GM12878 (cell line): ENCODE measurements around the gene DDIT4. TPM values are rescaled to one million over a fixed set of nuclear protein-coding genes. Genes with fewer than 3 reads are reported as not detected.

Experiments
- ATAC-seq: fragments of 200-7000 bp; cut with Tn5 transposase; 3 replicates; pipeline ENCODE4 v1.9.1; 2020; ENCODE audit warnings: mild to moderate bottlenecking, moderate library complexity
- BruUV-seq: library from RNA; stranded (reverse); fragments of 400-500 nt; replicated peaks from 2 replicates; lab custom pipeline; 2021; lab: Mats Ljungman, UMichigan
- CTCF ChIA-PET: fragments of 300-600 bp; sonication (Branson Sonifier 250); formaldehyde crosslinking; extraction: SDS; loops from one replicate; lab custom pipeline; 2021; ENCODE audit warnings: inconsistent platforms; lab: Yijun Ruan, JAX
- POLR2A ChIA-PET: fragments of 350-600 bp; formaldehyde crosslinking; extraction: SDS; loops from one replicate; lab custom pipeline; 2021; ENCODE audit warnings: inconsistent platforms; lab: Charles Lee
- RAD21 ChIA-PET: fragments of 300-600 bp; sonication (Branson Sonifier 250); formaldehyde crosslinking; loops from one replicate; lab custom pipeline; 2023; ENCODE audit warnings: antibody characterized with exemption; ENCODE audit not compliant: unreplicated experiment; lab: Charles Lee
- SMC1A ChIA-PET: fragments of 300-600 bp; sonication (Branson Sonifier 250); formaldehyde crosslinking; loops from one replicate; lab custom pipeline; 2023; ENCODE audit not compliant: unreplicated experiment, uncharacterized antibody; lab: Charles Lee
- DNase-seq: peaks from one replicate; pipeline ENCODE4 v3.0.0-alpha.2; 2011; ENCODE audit warnings: low read depth, low spot score
- FAIRE-seq: peaks from 3 replicates; lab custom pipeline; 2011; peaks lifted over from hg19 to GRCh38; lab: Jason Lieb, UNC
- H2AFZ ChIP-seq: 2 replicates; pipeline ENCODE4 v1.6.0; 2011; ENCODE audit warnings: low read depth, low read length, control low read depth; ENCODE audit not compliant: control insufficient read depth
- H3K27ac ChIP-seq: 2 replicates; pipeline ENCODE4 v1.5.1; 2011; ENCODE audit warnings: control low read depth; ENCODE audit not compliant: control insufficient read depth, insufficient read depth
- H3K27me3 ChIP-seq, 2 experiments: replicated peaks in 1 of 2; 2 replicates each; pipeline versions ENCODE4 v1.6.0 to v1.6.1; 2011; ENCODE audit warnings: low read length in 1 of 2; ENCODE audit not compliant: control insufficient read depth in 2 of 2, insufficient read depth in 2 of 2
- H3K36me3 ChIP-seq, 2 experiments: 2 replicates each; pipeline ENCODE4 v1.5.1; 2011; ENCODE audit warnings: low read length in 1 of 2; ENCODE audit not compliant: control insufficient read depth in 2 of 2, insufficient read depth in 2 of 2
- H3K4me1 ChIP-seq: 2 replicates; pipeline ENCODE4 v1.6.1; 2011; ENCODE audit warnings: mild to moderate bottlenecking, low read length, moderate library complexity, mixed read lengths; ENCODE audit not compliant: control insufficient read depth, insufficient read depth
- H3K4me2 ChIP-seq: 2 replicates; pipeline ENCODE4 v1.6.0; 2011; ENCODE audit warnings: control low read depth; ENCODE audit not compliant: control insufficient read depth, insufficient read depth
- H3K4me3 ChIP-seq: fragments of 200-600 bp; sonication (generic); 2 replicates; pipeline ENCODE4 v1.5.1; 2016
- H3K79me2 ChIP-seq: 2 replicates; pipeline ENCODE4 v1.6.0; 2011; ENCODE audit warnings: low read length; ENCODE audit not compliant: control insufficient read depth, insufficient read depth
- H3K9ac ChIP-seq: 2 replicates; pipeline ENCODE4 v1.8.0; 2011; ENCODE audit warnings: low read length, control low read depth, mixed read lengths; ENCODE audit not compliant: control insufficient read depth, insufficient read depth
- H3K9me3 ChIP-seq: replicated peaks from 3 replicates; pipeline ENCODE4 v1.5.1; 2011; ENCODE audit warnings: mild to moderate bottlenecking, low read length; ENCODE audit not compliant: control insufficient read depth, insufficient read depth
- H4K20me1 ChIP-seq: 2 replicates; pipeline ENCODE4 v1.6.0; 2011; ENCODE audit not compliant: control insufficient read depth, insufficient read depth
- ASH2L ChIP-seq: fragments of 300-600, 200-600 bp; sonication (generic); IDR thresholded peaks from 2 replicates; pipeline ENCODE4 v1.6.1; 2017; ENCODE audit warnings: low read depth, mild to moderate bottlenecking, borderline replicate concordance
- ATF3 ChIP-seq: IDR thresholded peaks from 2 replicates; pipeline ENCODE4 v1.6.1; 2011; ENCODE audit warnings: low read depth, mild to moderate bottlenecking, low read length, moderate library complexity, borderline replicate concordance; ENCODE audit errors: extremely low read depth
- CHD2 ChIP-seq: IDR thresholded peaks from 2 replicates; pipeline ENCODE4 v1.6.1; 2011; ENCODE audit warnings: low read depth, low read length, improper control_type of control experiment, borderline replicate concordance
- IKZF2 ChIP-seq, 2 experiments: fragments of 450-650 bp; IDR thresholded peaks; 2 replicates each; pipeline ENCODE4 v1.6.1; 2017; ENCODE audit warnings: mild to moderate bottlenecking in 2 of 2, moderate library complexity in 2 of 2
- NKRF ChIP-seq: fragments of 450-650 bp; conservative IDR thresholded peaks from 2 replicates; pipeline ENCODE4 v1.6.1; 2017; ENCODE audit warnings: mild to moderate bottlenecking, moderate library complexity
- NR2C1 ChIP-seq: fragments of 450-650 bp; IDR thresholded peaks from 2 replicates; pipeline ENCODE4 v1.6.1; 2017; ENCODE audit warnings: antibody characterized with exemption, mild to moderate bottlenecking, moderate library complexity
- NR2C2 ChIP-seq: IDR thresholded peaks from 2 replicates; pipeline ENCODE4 v1.6.1; 2011; ENCODE audit warnings: borderline replicate concordance, low read depth; ENCODE audit not compliant: control insufficient read depth, insufficient read length
- RCOR1 ChIP-seq: conservative IDR thresholded peaks from 2 replicates; pipeline ENCODE4 v1.6.1; 2012; ENCODE audit warnings: low read depth, low read length, improper control_type of control experiment
- SIN3A ChIP-seq: IDR thresholded peaks from 2 replicates; pipeline ENCODE4 v1.6.1; 2012; ENCODE audit warnings: low read depth, low read length, improper control_type of control experiment
- SRF ChIP-seq, 2 experiments: IDR thresholded peaks; 2 replicates each; pipeline ENCODE4 v1.6.1; 2011; ENCODE audit warnings: low read depth in 2 of 2, low read length in 2 of 2, mild to moderate bottlenecking in 1 of 2, moderate library complexity in 1 of 2
- TBL1XR1 ChIP-seq: IDR thresholded peaks from 2 replicates; pipeline ENCODE4 v1.6.1; 2012; ENCODE audit warnings: low read depth, low read length, improper control_type of control experiment
- USF2 ChIP-seq: IDR thresholded peaks from 2 replicates; pipeline ENCODE4 v1.6.1; 2011; ENCODE audit warnings: low read depth, low read length, improper control_type of control experiment, borderline replicate concordance
- ZNF384 ChIP-seq: IDR thresholded peaks from 2 replicates; pipeline ENCODE4 v1.6.1; 2012; ENCODE audit warnings: low read depth, mild to moderate bottlenecking, low read length, improper control_type of control experiment, borderline replicate concordance
- WGBS: methylation state at CpG from one replicate; pipeline ENCODE4 v1.1.6; 2016; ENCODE audit warnings: low lambda C conversion rate; ENCODE audit not compliant: insufficient replicate concordance, insufficient coverage; ENCODE audit errors: missing lambda C conversion rate; 5-methylcytosine and 5-hydroxymethylcytosine counted together
- in situ Hi-C: fragments of 300-500 bp; cut with MboI; formaldehyde crosslinking; loops from 9 replicates; pipeline ENCODE4 v1.14.3; 2018; ENCODE audit warnings: mixed read lengths
- intact Hi-C: fragments of 100-400 bp; cut with micrococcal nuclease; formaldehyde crosslinking; loops from one replicate; pipeline ENCODE4 v1.14.2; 2022; ENCODE audit not compliant: unreplicated experiment
- polyA plus RNA-seq, 11 experiments: library from polyadenylated mRNA; depleted of rRNA in 4 of 11; unstranded in 6 of 11; stranded (reverse) in 5 of 11; fragments of >200 nt; fragmentation: Nextera tagmentation in 4 of 11; fragmentation: Illumina TruSeq in 1 of 11; extraction: Ambion mirVana in 4 of 11; extraction: Trizol in 1 of 11; gene quantifications; 1 replicate in 1 of 11; 2 replicates in 10 of 11; pipeline versions ENCODE4 v1.2.1 to v1.2.3, GENCODE V29; 2011 to 2016; ENCODE audit warnings: inconsistent platforms in 2 of 11, missing spikeins in 2 of 11, low read depth in 1 of 11
- total RNA-seq, 4 experiments: library from RNA; depleted of rRNA in 3 of 4; stranded (reverse); fragments of >200 nt in 3 of 4; fragmentation: Illumina TruSeq in 1 of 4; extraction: Trizol in 1 of 4; gene quantifications; 2 replicates each; pipeline versions ENCODE4 v1.2.1 to v1.2.3, GENCODE V29; 2013 to 2021

Gene DDIT4
- total and polyA plus RNA-seq, 10 of the 15 experiments (the other 5 are each of a cell fraction or from before 2014, with no cell fraction given) = 2.1 to 277 (median 183) TPM

GRCh38 chr10:72311667-72312066 is 37.9 kb downstream of the DDIT4 start (continued):
- TF ChIP-seq NKRF (no peak), NR2C1 (no peak), SIN3A (no peak)

GRCh38 chr10:72312865-72313391 is 39.2 kb downstream of the DDIT4 start:
- BruUV-seq = no TSS peak
- CTCF ChIA-PET = interaction anchor here (0.6 kb wide), 1 partner anchor 25 kb away, joined by 3 read pairs; no protein-coding TSS in a partner anchor
- 90% methylated on average over 5 of the region's 8 CpGs for WGBS

More at GRCh38 chr10:72312865-72313391, 39.2 kb downstream of the DDIT4 start:
- Histone ChIP-seq H3K4me2 (no peak overlapping the region), H2AFZ (no peak overlapping the region), H4K20me1 (no peaks in the 10 kb centered on the region), H3K4me3 (no peak overlapping the region), H3K9me3 (no peaks in the 10 kb centered on the region), H3K4me1 (peaks cover 10% of the 10 kb centered on the region), H3K27ac (no peak overlapping the region), H3K36me3 (no peaks in the 10 kb centered on the region), H3K9ac (no peak overlapping the region), H3K79me2 (no peaks in the 10 kb centered on the region), H3K27me3 (no peaks in the 10 kb centered on the region)
- no peak for DNase-seq
- no peak for FAIRE-seq
- in situ Hi-C loops = no loop called here
- SMC1A ChIA-PET = interaction anchor here (1.3 to 2.5 kb wide), 2 partner anchors 11 to 89 kb away, joined by 3 to 6 read pairs; no protein-coding TSS in a partner anchor
- intact Hi-C loops = no loop called here
- RAD21 ChIA-PET = interaction anchor here (0.8 kb wide), 1 partner anchor 9 kb away, joined by 3 read pairs; no protein-coding TSS in a partner anchor
- ATAC-seq = no peak
- POLR2A ChIA-PET = interaction anchor here (0.7 to 1.4 kb wide), 5 partner anchors 12 to 197 kb away, joined by 3 to 6 read pairs (median 4); no protein-coding TSS in a partner anchor
- TF ChIP-seq NKRF = no peak
- no peak for TF ChIP-seq USF2
- no peak for TF ChIP-seq TBL1XR1
- TF ChIP-seq NR2C2 = no peak
- TF ChIP-seq RCOR1 = no peak
- no peak for TF ChIP-seq SRF (IDR thresholded peaks at IDR 0.05; ENCODE audit: low read depth in 2 of 2, low read length in 2 of 2)
- TF ChIP-seq IKZF2 (IDR thresholded peaks at IDR 0.05) = no peak
- no peak for TF ChIP-seq ATF3
- no peak for TF ChIP-seq ZNF384
- TF ChIP-seq ASH2L = no peak
- no peak for TF ChIP-seq CHD2
